ENCODE measurements around the gene CHAC2. TPM values are rescaled to one million over a fixed set of nuclear protein-coding genes. Genes with fewer than 3 reads are reported as not detected.

The CHAC2 gene
- total RNA-seq, 1 donor from 2014 or later = 2.9 TPM

Other genes with a start within 250 kb of the CHAC2 start
- gene ASB3, start 19.1 kb downstream of the CHAC2 start, total RNA-seq = 31.3 and 31.4 TPM in 2 replicates
- 36.4 and 37.9 TPM in 2 replicates for gene ERLEC1, start 19.2 kb downstream of the CHAC2 start, total RNA-seq
- 3.9 and 4.4 TPM in 2 replicates for gene GPR75, start 92.2 kb downstream of the CHAC2 start, total RNA-seq
- 63.9 and 69.9 TPM in 2 replicates for gene PSME4, start 203.2 kb downstream of the CHAC2 start, total RNA-seq

Data from progenitor cell of endocrine pancreas (in vitro differentiated cells).